ENCODE results near the gene FBXO42. TPM values are rescaled to one million over a fixed set of nuclear protein-coding genes. Genes with fewer than 3 reads are reported as not detected.
"Not testable (repeated sequence)": the region's sequence is repeated elsewhere in the genome, so short reads cannot be mapped to it uniquely, and the experiment has no call there.

The FBXO42 gene
- polyA plus RNA-seq, 1 donor = 21.0 TPM

GRCh38 chr1:16372535-16373285, 20.4 kb upstream of the FBXO42 start:
- DNase-seq = no peak

GRCh38 chr1:16371725-16372124, 19.4 kb upstream of the FBXO42 start:
- DNase-seq = no peak

DNA sequence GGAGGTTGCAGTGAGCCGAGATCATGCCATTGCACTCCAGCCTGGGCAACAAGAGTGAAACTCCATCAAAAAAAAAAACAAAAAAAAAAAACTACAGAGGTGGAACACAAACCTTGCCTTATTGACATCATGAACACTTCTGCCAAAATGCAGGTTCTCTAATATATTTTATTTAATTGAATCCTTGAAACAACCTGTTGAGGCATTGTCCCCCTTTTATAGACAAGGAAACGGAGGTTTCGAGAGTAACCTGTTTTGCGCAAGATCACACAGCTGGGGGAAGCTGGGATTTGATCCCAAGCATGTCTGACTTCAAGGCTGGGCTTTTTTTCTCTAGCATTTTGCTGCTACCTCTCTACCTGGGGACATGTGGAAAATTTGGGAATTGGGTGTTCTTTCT, 17.5 kb upstream of the FBXO42 start:
- DNase-seq = no peak

DNA sequence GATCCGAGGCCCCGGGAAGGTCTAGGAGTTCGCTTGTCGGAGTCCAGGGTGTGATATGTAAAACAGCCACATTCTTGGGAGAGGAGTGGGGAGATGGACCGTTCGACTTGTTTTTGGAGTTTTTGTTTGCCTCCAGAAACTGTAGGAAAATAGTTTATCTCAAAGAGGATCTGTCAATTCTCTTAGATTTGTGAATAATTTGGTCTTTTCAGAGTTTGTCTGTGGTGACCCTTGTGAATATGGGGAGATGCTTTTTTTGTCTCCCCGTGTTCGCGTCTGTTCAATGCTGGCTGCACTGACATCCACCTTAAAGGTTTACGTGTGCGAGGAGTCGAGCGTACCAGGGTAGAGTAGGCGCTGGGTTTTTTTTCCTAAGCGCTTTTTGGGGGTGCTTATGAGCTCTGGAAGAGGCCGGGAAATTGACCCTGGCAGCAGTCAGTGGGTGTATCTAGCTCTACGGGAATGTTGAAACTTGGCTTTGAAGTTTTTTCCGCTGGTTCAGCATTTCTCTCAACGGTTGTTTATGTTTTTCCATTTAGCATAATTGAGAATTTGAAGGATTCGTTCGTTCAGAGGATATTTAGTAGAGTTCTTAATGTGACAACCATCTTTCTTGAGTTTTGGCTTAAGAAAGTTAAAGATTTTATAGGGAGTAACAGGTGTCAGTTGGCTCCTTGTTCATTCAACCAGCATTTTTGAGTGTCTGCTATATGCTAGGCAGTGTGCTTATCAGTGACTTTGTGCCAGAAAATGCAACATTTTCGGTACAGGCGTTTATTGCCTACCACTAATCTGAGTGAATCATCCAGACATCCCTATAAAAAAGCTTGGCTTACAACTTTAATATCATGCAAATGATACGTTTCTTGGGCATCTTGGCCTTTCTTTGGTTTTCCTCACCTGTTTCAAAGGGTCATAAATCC, 15.9 kb upstream of the FBXO42 start:
- peak; percentile 46 for DNase-seq

GRCh38 chr1:16367258-16367967, 15.1 kb upstream of the FBXO42 start:
- peak; percentile 91 for DNase-seq

DNA sequence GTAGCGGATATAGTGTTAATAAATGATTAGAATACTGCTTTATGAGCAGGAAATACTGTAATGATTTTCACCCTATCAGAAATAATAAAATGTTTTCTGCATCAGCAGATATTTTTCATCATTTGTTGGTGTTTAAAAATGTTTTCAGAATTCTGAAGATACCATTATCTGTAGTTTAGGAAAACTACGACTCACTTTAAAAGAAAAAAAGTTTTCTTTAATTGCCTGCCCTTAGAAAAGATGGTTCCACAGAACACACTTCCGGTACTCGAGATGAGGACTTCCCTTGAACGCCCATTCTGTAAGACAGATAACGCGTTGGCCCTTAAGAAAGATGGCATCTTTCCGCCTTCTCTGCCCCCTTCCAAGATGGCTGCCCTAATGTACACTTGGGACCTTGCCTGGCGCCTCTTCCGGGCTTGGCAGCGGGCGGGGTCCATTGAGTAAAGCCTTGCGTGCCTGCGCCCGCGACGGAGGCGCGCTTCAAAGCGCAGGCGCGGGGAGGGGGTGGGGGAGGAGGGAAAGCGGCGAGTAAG, 14.5 kb upstream of the FBXO42 start, which contains the start of gene SZRD1:
Gene SZRD1 (plus strand): TSS at position 521 of the 536 bp plus-strand sequence. CDS start 16 bp downstream, outside the sequence.
- DNase-seq = peak; percentile 99

- DNase-seq = not testable (repeated sequence)
Observed at GRCh38 chr1:16365146-16365498, 12.8 kb upstream of the FBXO42 start.

- no peak for DNase-seq
Observed at GRCh38 chr1:16356867-16357266, 4.6 kb upstream of the FBXO42 start.

DNA sequence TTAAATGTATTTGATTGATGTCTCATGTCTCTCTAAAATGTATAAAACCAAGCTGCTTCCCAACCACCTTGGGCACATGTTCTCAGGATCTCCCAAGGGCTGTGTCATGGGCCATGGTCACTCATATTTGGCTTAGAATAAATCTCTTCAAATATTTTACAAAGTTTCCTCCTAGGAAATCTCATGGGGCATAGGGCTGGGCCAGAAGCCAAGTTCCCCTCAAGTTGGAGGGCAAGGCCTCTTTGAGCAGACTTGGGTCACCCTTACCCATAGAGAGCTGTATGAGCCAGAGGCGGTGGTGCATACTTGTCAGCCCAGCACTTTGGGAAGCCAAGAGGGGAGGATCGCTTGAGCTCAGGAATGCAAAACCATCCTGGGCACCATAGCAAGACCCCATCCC, 2.3 kb upstream of the FBXO42 start:
- no peak for DNase-seq

DNA sequence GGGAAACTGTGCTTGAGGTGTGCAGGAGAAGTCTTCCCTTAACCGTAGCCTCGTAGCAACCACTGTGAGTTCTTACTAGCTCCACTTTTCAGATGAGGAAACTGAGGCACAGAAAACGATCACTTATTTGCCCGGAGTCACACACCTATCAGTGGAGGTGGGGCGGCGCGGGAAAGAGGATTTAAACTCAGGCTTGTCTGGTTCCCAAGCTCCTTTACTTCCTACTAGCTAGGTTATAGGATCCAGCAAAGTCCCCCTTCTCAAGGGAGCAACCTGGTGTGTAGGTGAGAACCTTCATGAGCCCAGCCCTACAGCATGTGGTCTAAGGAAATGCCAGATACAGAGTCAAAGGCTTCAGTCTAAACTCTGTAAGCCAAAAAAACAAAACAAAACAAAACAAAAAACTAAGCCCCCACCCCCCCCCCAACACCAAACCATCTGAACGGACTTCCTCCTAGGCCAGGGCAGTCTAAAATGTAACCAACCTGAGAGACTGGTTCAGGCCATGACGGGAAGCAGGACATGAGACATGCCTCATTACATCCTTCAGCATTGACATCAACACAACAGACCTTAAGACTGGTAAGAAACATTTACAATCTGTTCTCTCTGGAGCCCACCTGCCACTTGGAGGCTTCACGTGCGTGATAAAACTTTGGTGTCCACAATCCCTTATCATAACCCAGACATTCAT, 709 bp upstream of the FBXO42 start:
- no peak for DNase-seq

GRCh38 chr1:16351456-16351993, 755 bp downstream of the FBXO42 start:
- peak; percentile 33 for DNase-seq

DNA sequence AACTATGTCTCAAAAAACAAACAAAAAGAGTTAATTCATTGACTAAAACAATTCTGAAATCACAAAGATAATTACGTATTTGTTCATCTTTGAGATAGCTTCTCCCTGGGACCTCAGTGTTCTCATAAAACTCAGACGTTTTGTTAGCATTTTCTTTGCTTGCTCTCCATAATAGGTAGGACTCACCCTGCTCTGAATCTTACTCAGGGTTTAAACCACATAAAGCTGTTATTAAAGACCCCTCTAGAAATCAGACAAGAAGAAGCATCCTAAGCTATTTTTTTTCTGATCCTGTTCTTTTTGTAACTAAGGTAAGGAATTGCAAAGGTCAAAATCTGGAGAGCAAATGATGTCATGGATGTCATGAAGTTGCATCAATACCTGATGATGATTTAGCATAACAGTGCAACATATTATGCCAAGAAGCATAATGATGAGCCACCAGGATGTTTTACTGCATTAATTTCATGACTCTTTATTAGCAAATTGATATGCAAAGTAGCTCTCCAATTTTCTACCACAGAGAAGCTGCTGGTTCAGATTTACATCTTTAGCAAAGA, 2.4 kb downstream of the FBXO42 start:
- no peak for DNase-seq

GRCh38 chr1:16348414-16349182, 3.7 kb downstream of the FBXO42 start:
- no peak for DNase-seq

DNA sequence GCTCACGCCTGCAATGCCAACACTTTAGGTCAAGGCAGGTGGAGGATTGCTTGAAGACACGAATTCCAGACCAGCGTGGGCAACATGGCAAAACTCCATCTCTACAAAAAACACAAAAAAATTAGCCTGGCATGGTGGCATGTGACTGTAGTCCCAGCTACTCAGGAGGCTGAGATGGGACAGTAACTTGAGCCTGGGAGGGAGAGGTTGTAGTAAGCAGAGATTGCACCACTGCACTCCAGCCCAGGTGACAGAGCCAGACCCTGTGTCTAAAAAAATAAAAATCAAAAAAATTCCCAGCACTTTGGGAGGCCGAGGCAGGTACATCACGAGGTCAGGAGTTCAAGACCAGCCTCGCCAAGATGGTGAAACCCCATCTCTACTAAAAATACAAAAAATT, 9.0 kb downstream of the FBXO42 start:
- not testable (repeated sequence) for DNase-seq

- DNase-seq = no peak
Observed at GRCh38 chr1:16342331-16343062, 9.8 kb downstream of the FBXO42 start.

DNA sequence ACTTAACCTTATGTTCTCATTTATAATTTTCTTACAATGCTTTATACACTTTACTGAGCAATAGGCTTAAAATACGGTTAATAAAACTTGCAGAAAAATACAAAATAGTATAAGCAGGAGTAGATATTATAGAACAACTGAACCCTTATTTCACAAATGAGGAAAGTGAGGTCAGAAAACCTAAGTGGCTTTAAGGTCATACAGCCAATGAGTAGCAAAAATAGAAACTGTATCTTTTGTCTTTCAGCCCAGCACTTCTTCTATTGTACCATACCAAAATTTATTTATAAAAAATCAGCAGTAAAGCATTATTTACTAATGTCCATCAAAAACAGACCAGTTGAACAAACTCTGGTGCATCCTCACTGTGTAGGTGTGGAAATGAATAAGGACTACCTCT, 11.6 kb downstream of the FBXO42 start:
- DNase-seq = no peak

GRCh38 chr1:16338961-16339360, 13.3 kb downstream of the FBXO42 start:
- DNase-seq = no peak

DNA sequence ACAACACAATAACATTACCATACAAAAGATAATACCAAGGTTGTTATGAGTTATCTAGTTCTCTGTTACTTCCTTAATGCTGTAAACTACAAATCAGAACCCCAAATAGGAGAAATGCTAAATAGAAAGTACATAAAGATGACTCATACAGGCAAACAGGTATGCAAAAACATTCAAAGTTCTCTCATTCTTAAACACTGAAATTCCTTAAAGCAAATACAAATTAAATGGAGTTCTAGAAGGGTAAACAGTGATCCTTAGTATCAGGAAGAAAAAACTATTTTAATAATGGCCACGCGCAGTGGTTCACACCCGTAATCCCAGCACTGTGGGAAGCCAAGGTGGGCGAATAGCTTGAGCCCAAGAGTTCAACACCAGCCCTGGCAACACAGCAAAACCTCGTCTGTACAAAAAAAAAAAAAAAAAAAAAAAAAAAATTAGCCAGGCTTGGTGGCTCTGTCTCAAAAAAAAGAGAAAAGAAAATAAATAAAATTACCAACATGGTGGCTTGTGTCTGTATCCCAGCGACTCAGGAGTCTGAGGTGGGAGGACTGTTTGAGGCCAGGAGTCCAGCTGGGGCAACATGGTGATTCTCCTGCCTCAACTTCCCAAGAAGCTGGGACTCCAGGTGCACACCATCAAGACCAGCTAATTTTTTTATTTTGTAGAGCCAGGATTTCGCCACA, 17.5 kb downstream of the FBXO42 start:
- no peak for DNase-seq

DNA sequence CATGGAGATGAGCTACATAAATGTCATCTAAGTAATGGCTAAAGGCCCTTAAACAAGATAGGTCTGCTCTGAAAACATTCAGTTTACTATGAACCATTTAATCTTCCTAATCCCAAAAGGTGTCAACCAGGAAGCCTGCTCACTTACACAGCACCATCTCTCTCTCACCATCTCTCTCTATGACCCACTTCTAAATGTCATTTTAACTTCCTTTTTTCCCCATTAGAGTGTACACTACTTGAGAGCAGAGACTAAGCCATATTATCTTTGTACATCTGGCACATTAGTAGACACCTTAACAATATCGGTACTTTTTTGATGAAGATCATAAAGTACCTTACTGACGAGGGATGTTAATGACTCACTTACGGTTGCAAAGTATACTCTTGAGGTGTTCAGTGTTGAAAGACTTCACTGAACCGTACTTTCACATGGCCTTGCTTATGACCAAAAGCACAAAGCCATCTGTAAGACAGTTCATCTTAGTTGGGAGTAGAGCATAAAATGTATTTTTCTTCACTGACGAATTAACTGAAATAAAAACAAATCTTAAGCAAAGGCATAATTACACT, 25.4 kb downstream of the FBXO42 start:
- DNase-seq = no peak

All from hindlimb muscle (tissue), 1 donor.